GM19023 (cell line): ENCODE results near the gene DHRS13.
"Not testable (repeated sequence)": the region's sequence is repeated elsewhere in the genome, so short reads cannot be mapped to it uniquely, and the experiment has no call there.

Source experiments
- ATAC-seq: cut with Tn5 transposase; IDR thresholded peaks from one replicate; pipeline ENCODE4 v1.9.1; 2021; ENCODE audit warnings: mild to moderate bottlenecking, moderate library complexity; ENCODE audit not compliant: unreplicated experiment

DHRS13 gene

GRCh38 chr17:28904800-28905199 lies 1.9 kb upstream of the DHRS13 start:
- ATAC-seq: no peak

GRCh38 chr17:28903546-28903841 lies 615 bp upstream of the DHRS13 start:
- not testable (repeated sequence) for ATAC-seq

DNA sequence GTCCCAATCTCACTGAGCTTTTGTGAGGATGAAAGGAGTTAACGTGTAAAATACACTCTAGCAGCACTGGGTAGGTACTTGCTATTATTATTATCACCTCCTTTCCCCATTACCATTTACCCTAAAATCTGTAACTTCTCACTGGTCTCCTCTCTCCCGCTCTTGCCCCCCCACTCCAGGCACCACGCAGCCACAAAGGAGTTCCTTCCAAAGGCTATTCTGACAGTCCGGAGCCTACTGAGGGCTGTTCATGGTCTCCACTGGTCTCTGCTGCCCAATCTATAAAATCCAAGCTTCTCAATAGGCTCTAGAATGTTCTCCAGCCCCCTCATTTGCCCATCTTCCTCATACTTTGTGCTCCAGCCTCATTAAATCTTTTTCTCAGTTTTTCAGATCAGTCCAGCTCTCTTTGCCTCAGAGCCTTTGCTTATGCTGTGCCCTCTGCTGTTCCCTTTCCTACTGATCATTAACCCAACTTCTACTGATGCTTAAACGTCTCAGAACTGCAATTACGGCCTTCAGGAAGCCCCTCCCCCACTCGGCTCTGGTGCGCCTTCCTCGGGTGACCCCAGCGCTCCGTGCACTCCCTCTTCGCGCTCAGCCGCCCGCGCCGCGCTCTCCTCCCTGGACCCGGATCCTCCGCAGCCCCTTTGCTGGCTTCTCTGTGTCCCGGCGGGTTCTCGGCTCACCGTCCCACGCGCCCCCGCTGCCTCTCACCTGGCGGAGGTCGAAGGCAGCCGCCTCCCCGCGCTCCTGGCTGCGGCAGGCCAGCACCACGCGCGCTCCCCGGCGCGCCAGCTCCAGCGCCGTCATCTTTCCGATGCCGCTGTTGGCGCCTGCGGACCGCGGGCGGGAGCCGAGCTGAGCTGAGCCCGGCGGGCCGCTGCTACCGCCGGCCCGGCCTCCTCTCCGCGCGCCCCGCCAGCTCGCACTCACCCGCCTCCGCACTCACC lies 737 bp downstream of the DHRS13 start:
- peak; percentile 31 for ATAC-seq

DNA sequence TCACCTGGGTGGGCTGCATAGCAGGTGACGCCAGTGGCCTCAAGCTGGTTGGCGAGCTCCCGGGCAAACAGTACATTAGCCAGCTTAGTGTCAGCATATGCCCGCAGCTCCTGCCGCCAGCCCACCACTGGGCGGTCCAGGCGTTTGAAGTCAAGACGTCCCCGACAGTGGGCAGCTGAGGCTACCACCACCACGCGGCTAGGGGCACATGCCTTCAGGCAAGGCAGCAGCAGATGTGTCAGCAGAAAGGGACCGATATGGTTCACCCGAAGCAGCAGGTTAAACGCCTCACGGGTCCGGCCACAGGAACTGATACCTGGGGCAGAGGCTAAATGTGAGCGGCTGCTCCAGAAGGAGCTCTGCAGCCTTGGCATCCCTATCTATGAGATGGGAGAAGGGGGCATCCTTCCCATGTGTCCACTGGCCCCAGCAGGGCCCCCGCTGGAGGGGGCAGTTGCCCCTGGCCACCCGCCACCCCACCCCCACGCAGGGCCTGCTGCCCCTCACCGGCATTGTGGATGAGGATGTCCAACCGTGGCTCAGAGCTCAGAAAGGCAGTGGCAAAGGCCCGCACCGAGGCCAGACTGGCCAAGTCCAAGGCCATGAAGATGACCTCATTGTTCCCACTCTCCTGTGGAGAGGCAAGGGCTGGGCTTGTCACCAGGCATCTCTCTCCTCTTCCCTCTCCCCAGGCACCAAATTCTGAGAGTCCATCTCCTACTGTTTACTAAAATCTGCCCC lies 1.7 kb downstream of the DHRS13 start:
- ATAC-seq: no peak

GRCh38 chr17:28899212-28899815 lies 3.6 kb downstream of the DHRS13 start:
- ATAC-seq: no peak

DNA sequence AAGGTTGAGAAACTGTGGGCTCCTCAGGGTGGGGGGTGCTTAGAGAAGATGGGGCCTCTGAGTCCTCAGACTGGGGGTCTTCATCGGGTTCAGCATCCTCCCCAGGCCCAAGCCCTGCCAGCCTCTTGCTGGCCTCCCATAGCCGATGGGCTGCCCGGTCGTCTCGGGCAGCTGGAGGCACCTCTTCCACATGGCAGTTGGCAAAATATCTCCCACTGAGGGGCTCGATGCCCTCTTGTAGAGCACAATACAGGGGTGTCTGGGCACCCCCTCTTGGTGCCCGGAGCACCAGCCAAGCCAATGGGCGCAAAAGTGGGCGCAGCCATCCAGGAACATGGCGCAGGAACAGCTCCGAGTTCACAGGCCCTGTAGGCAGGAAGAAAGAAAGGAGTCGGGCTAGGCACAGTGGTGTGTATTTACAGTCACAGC lies 4.3 kb downstream of the DHRS13 start:
- no peak for ATAC-seq

DNA sequence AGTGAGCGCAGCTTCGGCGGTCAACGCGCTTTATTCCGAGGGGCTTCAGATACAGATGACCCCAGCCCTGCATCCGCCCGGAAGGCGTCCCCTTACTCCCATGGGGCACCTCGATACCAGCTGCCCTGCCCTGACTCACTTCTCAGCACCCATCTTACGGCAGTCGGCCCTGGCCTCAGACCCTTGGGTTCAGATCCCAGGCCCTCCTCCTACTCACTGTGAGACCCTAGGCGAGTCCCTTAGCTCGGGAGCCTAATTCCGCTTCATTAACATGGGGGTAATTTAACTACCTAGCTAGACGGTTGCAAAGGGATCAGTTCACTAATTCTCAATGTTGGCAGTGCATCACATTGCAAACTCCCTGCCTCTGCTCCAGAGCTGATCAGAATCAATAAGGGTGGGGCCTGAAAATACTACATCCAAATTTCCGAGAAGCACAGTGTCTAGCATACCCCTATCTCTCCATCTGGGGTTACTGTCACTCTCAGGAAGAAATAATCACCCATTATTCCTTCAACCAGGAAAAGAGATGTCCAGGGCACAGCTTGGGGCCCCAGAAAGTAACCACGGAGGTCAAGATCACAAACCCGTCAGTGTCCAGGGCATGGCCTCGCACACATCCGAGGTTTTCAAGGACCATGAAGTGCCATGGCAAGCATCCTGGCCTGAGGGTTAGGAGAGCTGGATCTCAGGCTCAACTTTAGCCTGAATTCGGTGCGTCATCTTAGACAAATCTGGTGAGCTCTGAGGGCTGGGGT lies 4.9 kb downstream of the DHRS13 start:
- no peak for ATAC-seq

- ATAC-seq: no peak
These were observed 5.8 kb downstream of the DHRS13 start, which contains the start of gene FLOT2 for GRCh38 chr17:28896884-28897768. Gene FLOT2, minus strand, starts transcription at chr17:28897733. Its CDS starts 159 bp downstream, at chr17:28897574.

DNA sequence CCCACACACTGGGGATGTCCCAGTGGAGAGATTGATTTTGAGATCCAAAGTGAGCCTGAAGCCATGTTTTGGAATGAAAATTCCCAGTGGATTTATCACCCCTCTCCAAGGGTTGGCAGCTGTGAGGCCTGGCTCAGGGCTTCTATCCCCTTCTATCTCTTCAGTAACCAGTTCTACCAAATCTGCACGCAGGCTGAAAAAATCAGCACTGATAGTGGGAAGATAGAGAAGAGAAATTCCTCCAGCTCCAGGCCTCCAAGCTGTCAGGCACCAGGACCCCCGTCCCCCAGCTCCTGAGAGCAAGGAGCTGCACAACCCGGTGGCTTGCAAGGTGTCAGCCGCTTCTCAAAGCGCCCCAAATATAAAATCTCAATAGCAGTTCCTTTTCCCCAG lies 6.4 kb downstream of the DHRS13 start:
- no peak for ATAC-seq

- no peak for ATAC-seq
These were observed 7.0 kb downstream of the DHRS13 start for GRCh38 chr17:28895794-28896447.

DNA sequence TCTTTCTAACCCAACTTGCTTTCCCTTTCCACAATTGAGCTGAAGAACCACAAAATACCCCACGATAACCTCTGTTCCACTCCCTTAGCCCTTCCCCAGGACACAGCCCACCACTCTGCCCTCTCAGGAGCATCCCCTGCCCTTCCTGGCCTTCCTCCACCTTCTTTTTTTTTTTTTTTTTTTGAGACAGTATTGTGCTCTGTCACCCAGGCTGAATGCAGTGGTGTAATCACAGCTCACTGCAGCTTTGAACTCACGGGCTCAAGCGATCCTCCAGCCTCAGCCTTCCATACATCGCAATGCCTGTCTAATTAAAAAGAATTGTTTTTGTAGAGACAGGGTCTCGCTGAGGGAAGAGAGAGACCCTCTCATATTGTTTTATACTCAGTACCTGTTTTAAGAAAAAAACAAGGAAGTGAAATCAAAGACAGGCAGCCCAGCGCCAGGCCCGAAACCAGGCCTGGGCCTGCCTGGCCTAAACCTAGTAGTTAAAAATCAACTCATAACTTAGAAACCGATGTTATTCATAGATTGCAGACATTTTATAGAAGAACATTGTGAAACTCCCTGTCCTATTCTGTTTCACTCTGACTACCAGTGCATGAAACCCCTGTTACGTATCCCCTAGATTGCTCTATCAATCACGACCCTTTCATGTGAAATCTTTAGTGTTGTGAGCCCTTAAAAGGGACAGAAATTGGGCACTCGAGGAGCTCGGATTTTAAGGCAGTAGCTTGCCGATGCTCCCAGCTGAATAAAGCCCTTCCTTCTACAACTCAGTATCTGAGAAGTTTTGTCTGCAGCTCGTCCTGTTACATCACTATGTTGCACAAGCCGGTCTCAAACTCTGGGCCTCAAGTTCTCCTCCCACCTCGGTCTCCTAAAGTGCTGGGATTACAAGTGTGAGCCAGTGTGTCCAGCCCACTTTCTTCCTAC lies 9.4 kb downstream of the DHRS13 start:
- ATAC-seq: not testable (repeated sequence)

DNA sequence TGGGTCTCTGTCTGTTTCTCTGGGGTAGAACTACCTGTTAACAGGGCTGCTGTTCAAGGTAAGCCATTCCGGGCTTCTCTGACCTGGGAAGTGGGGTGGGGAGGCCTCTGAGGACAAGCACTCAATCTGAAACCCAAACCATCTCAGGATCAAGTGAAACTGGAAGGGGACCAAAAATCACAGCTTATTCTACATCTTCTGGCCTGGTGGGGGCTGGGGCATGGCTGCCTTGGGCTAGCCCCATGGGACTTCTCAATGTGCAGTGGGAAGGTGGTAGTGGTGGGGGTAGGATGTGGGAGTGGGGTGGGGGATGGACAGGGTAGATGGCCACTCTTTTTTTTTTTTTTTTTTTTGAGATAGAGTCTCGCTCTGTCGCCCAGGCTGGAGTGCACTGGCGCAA lies 10.9 kb downstream of the DHRS13 start:
- ATAC-seq: no peak

GRCh38 chr17:28891201-28891600 lies 11.7 kb downstream of the DHRS13 start:
- no peak for ATAC-seq

- no peak for ATAC-seq
These were observed 12.9 kb downstream of the DHRS13 start for GRCh38 chr17:28889996-28890395.

- ATAC-seq: no peak
These were observed 14.0 kb downstream of the DHRS13 start for GRCh38 chr17:28888832-28889231.

DNA sequence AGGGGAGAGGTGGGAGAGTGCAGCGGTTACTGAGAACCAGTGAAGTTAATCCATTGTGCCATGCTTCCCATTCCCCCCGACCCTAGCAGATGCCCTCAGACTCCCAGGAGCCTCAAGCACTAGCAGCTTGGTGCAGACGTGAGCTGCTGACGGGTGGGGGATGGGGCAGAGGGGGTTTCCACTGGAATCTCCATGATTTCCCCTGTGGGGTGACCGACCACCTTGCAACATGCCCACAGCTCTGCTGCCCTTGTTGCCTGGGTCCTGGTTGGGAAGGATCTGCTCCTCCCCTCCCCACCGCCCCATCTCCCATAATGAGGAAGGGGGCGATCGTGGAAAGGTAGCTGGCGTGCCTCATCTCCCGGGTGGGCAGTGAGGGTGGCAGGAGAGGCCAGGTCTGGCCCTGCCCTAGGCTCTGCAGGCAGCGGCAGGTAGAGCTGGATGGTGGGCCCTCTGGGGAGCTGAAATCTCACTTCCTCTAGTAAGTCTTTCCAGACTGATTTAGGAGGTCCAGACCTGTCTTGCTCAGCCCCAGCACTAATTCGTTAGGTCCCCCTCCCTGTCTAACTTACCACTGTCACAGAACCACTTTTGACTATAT lies 14.9 kb downstream of the DHRS13 start:
- no peak for ATAC-seq

- no peak for ATAC-seq
These were observed 16.9 kb downstream of the DHRS13 start for GRCh38 chr17:28885951-28886350.

DNA sequence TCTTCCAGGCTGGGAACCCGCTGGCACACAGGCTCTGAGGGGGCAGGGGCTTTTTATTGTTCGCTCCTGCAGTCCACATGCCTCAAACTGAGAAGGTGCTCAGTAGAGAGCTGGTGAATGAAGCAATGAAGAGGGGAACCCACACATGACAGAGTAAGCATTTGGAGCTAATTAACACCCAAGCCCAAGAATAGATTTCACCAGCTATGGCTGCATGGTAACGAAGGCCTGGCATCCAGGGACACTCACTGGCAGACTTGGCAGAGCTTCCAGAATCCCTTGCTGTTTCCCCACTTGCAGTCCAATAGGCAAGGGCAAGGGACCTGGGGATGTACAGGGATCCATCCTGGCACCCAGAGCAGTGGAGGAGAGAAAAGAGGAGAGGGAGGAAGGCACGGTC lies 17.5 kb downstream of the DHRS13 start:
- no peak for ATAC-seq
